Neural progenitor cell (in vitro differentiated cells): ENCODE results near the gene CLP1.

Source experiments
- EZH2 ChIP-seq: fragments of 200-600 bp; sonication (generic); IDR thresholded peaks from 2 replicates; pipeline ENCODE4 v1.6.1; 2017; ENCODE audit warnings: antibody characterized with exemption, mild to moderate bottlenecking, moderate library complexity
- EZH2phosphoT487 ChIP-seq: fragments of 200-600 bp; sonication (generic); IDR thresholded peaks from 2 replicates; pipeline ENCODE4 v1.6.1; 2017; ENCODE audit warnings: antibody characterized with exemption
- TF ChIP-seq, protein P1 (sequence below): fragments of 200-600 bp; sonication (generic); IDR thresholded peaks from 2 replicates; pipeline ENCODE4 v1.5.1; 2017; ENCODE audit warnings: antibody characterized with exemption, mild to moderate bottlenecking

DNA sequence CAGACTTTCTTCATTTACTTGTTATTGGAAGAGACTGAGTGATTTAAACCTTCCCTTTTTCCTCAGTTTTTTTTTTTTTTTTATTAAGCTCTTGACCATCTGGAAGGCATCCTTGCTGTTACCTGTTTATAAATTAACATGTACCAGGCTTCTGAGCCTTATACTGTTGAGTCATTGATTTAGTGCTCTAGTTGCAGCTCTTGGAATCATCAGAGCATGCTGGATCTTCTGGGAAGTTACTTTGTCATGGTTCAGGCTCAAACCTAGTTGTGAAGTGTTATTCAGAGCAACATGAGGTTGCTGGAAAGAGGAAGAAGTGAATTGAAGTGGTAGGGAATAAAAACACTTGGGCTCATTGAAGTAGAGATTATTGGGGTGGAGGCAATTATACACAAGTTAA is 16.7 kb downstream of the CLP1 start:
- TF ChIP-seq, protein P1, sequence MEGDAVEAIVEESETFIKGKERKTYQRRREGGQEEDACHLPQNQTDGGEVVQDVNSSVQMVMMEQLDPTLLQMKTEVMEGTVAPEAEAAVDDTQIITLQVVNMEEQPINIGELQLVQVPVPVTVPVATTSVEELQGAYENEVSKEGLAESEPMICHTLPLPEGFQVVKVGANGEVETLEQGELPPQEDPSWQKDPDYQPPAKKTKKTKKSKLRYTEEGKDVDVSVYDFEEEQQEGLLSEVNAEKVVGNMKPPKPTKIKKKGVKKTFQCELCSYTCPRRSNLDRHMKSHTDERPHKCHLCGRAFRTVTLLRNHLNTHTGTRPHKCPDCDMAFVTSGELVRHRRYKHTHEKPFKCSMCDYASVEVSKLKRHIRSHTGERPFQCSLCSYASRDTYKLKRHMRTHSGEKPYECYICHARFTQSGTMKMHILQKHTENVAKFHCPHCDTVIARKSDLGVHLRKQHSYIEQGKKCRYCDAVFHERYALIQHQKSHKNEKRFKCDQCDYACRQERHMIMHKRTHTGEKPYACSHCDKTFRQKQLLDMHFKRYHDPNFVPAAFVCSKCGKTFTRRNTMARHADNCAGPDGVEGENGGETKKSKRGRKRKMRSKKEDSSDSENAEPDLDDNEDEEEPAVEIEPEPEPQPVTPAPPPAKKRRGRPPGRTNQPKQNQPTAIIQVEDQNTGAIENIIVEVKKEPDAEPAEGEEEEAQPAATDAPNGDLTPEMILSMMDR: no peak
- TF ChIP-seq EZH2 (no peak), EZH2phosphoT487 (no peak)
